ENCODE results near the gene LCE7A.

Gene LCE7A

GRCh38 chr1:152859696-152860095, at the start of gene LCE7A:
Gene LCE7A, plus strand, starts transcription at chr1:152859996. Its CDS starts 702 bp downstream, at chr1:152860698.
- H3K4me2 ChIP-seq (ENCODE audit: low read length): no peak within 1 kb of the TSS
- H3F3A ChIP-seq (ENCODE audit: control insufficient read depth, insufficient read depth): no peaks in the 10 kb centered on the region
- H3K4me3 ChIP-seq (ENCODE audit: low read length): no peak within 1 kb of the TSS
- no peaks in the 10 kb centered on the region for H3K9me3 ChIP-seq (ENCODE audit: control insufficient read depth, insufficient read depth, low read length)
- peaks cover 4% of the 10 kb centered on the region; the same call in 1 of the 2 replicates for H3K27me3 ChIP-seq (ENCODE audit: control insufficient read depth, low read length)
- no peak within 1 kb of the TSS for H3K27ac ChIP-seq (ENCODE audit: low read depth, low read length)
- no peaks in the 10 kb centered on the region for H3K4me1 ChIP-seq (ENCODE audit: control insufficient read depth, low read length)
- TF ChIP-seq EZH2phosphoT487 (IDR thresholded peaks at IDR 0.05; ENCODE audit: borderline replicate concordance, low read length): no peak
- no peak for TF ChIP-seq CTCF (IDR thresholded peaks at IDR 0.05; ENCODE audit: low read depth, low read length, poor library complexity, severe bottlenecking)
- H4K20me1 ChIP-seq (ENCODE audit: control insufficient read depth, insufficient read depth, low read depth, low read length): no peaks in the 10 kb centered on the region
- no peaks in the 10 kb centered on the region for H3K36me3 ChIP-seq (ENCODE audit: control insufficient read depth, low read length)
- no peaks in the 10 kb centered on the region for H3K9me2 ChIP-seq (replicated peaks; ENCODE audit: control insufficient read depth, low read length)
- H3K79me2 ChIP-seq (ENCODE audit: control insufficient read depth, low read length): no peaks in the 10 kb centered on the region

GRCh38 chr1:152811050-152811449, 48.7 kb upstream of the LCE7A start:
- Histone ChIP-seq H3K27me3 (ENCODE audit: control insufficient read depth, low read length) (no peaks in the 10 kb centered on the region; the same call in 1 of the 2 replicates), H3K9me3 (ENCODE audit: control insufficient read depth, insufficient read depth, low read length) (no peaks in the 10 kb centered on the region), H3K4me1 (ENCODE audit: control insufficient read depth, low read length) (no peaks in the 10 kb centered on the region), H3K4me3 (ENCODE audit: low read length) (no peak overlapping the region), H3F3A (ENCODE audit: control insufficient read depth, insufficient read depth) (no peaks in the 10 kb centered on the region), H4K20me1 (ENCODE audit: control insufficient read depth, insufficient read depth, low read depth, low read length) (no peaks in the 10 kb centered on the region), H3K79me2 (ENCODE audit: control insufficient read depth, low read length) (no peaks in the 10 kb centered on the region), H3K27ac (ENCODE audit: low read depth, low read length) (no peak overlapping the region), H3K9me2 (replicated peaks; ENCODE audit: control insufficient read depth, low read length) (no peaks in the 10 kb centered on the region), H3K36me3 (ENCODE audit: control insufficient read depth, low read length) (no peaks in the 10 kb centered on the region), H3K4me2 (ENCODE audit: low read length) (no peak overlapping the region)
- TF ChIP-seq CTCF (IDR thresholded peaks at IDR 0.05; ENCODE audit: low read depth, low read length, poor library complexity, severe bottlenecking) (no peak), EZH2phosphoT487 (IDR thresholded peaks at IDR 0.05; ENCODE audit: borderline replicate concordance, low read length) (no peak)

- Histone ChIP-seq H3K4me3 (ENCODE audit: low read length) (no peak within 1 kb of the TSS), H3K4me2 (ENCODE audit: low read length) (no peak within 1 kb of the TSS), H3K27me3 (ENCODE audit: control insufficient read depth, low read length) (no peaks in the 10 kb centered on the region; the same call in 1 of the 2 replicates), H3K36me3 (ENCODE audit: control insufficient read depth, low read length) (no peaks in the 10 kb centered on the region), H3K9me3 (ENCODE audit: control insufficient read depth, insufficient read depth, low read length) (no peaks in the 10 kb centered on the region), H3K79me2 (ENCODE audit: control insufficient read depth, low read length) (no peaks in the 10 kb centered on the region), H3K27ac (ENCODE audit: low read depth, low read length) (no peak within 1 kb of the TSS), H3F3A (ENCODE audit: control insufficient read depth, insufficient read depth) (no peaks in the 10 kb centered on the region), H3K4me1 (ENCODE audit: control insufficient read depth, low read length) (no peaks in the 10 kb centered on the region), H4K20me1 (ENCODE audit: control insufficient read depth, insufficient read depth, low read depth, low read length) (no peaks in the 10 kb centered on the region), H3K9me2 (replicated peaks; ENCODE audit: control insufficient read depth, low read length) (no peaks in the 10 kb centered on the region)
- TF ChIP-seq CTCF (IDR thresholded peaks at IDR 0.05; ENCODE audit: low read depth, low read length, poor library complexity, severe bottlenecking): no peak
- no peak for TF ChIP-seq EZH2phosphoT487 (IDR thresholded peaks at IDR 0.05; ENCODE audit: borderline replicate concordance, low read length)
Measured at GRCh38 chr1:152811671-152812070, 48.1 kb upstream of the LCE7A start, which contains the start of gene LCE1B. Gene LCE1B, plus strand, starts transcription at chr1:152811971. Its CDS starts 476 bp downstream, at chr1:152812447.

All from DOHH2 (cell line).